GM12892 (cell line): Measurements from ENCODE around the gene P2RX6.

Experiments
- POLR2A ChIP-seq: IDR thresholded peaks from 2 replicates; pipeline ENCODE4 v1.6.1; 2011; ENCODE audit warnings: low read depth, low read length, control low read depth
- POLR2AphosphoS5 ChIP-seq: IDR thresholded peaks from 2 replicates; pipeline ENCODE4 v1.6.1; 2011; ENCODE audit warnings: low read depth, low read length, control low read depth
- TAF1 ChIP-seq: IDR thresholded peaks from 2 replicates; pipeline ENCODE4 v1.6.1; 2011; ENCODE audit warnings: low read depth, mild to moderate bottlenecking, control low read depth, low read length, borderline replicate concordance

GRCh38 chr22:20973634-20974286 is 41.2 kb upstream of the P2RX6 start:
- TF ChIP-seq TAF1 = no peak
- TF ChIP-seq POLR2AphosphoS5 = no peak
- no peak for TF ChIP-seq POLR2A
